ENCODE measurements around the gene TICAM1.

DNA sequence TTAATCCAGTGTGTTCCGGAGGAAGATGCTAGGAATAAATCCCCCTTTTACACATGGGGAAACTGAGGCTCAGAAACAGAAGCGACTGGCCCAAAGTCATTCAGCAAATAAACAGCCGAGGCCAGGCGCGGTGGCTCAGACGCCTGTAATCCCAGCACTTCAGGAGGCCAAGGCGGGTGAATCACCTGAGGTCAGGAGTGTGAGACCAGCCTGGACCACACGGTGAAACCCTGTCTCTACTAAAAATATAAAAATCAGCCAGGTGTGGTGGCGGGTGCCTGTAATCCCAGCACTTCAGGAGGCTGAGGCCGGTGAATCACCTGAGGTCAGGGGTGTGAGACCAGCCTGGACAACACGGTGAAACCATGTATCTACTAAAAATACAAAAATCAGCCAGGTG lies 47.5 kb upstream of the TICAM1 start:
- TF ChIP-seq, protein P1, sequence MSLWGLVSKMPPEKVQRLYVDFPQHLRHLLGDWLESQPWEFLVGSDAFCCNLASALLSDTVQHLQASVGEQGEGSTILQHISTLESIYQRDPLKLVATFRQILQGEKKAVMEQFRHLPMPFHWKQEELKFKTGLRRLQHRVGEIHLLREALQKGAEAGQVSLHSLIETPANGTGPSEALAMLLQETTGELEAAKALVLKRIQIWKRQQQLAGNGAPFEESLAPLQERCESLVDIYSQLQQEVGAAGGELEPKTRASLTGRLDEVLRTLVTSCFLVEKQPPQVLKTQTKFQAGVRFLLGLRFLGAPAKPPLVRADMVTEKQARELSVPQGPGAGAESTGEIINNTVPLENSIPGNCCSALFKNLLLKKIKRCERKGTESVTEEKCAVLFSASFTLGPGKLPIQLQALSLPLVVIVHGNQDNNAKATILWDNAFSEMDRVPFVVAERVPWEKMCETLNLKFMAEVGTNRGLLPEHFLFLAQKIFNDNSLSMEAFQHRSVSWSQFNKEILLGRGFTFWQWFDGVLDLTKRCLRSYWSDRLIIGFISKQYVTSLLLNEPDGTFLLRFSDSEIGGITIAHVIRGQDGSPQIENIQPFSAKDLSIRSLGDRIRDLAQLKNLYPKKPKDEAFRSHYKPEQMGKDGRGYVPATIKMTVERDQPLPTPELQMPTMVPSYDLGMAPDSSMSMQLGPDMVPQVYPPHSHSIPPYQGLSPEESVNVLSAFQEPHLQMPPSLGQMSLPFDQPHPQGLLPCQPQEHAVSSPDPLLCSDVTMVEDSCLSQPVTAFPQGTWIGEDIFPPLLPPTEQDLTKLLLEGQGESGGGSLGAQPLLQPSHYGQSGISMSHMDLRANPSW (CRISPR knock-in tag; conservative IDR thresholded peaks at IDR 0.05; ENCODE audit: low read depth) = no peak
- TF ChIP-seq, protein P2, sequence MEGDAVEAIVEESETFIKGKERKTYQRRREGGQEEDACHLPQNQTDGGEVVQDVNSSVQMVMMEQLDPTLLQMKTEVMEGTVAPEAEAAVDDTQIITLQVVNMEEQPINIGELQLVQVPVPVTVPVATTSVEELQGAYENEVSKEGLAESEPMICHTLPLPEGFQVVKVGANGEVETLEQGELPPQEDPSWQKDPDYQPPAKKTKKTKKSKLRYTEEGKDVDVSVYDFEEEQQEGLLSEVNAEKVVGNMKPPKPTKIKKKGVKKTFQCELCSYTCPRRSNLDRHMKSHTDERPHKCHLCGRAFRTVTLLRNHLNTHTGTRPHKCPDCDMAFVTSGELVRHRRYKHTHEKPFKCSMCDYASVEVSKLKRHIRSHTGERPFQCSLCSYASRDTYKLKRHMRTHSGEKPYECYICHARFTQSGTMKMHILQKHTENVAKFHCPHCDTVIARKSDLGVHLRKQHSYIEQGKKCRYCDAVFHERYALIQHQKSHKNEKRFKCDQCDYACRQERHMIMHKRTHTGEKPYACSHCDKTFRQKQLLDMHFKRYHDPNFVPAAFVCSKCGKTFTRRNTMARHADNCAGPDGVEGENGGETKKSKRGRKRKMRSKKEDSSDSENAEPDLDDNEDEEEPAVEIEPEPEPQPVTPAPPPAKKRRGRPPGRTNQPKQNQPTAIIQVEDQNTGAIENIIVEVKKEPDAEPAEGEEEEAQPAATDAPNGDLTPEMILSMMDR (IDR thresholded peaks at IDR 0.05) = no peak
- TF ChIP-seq, protein P3, sequence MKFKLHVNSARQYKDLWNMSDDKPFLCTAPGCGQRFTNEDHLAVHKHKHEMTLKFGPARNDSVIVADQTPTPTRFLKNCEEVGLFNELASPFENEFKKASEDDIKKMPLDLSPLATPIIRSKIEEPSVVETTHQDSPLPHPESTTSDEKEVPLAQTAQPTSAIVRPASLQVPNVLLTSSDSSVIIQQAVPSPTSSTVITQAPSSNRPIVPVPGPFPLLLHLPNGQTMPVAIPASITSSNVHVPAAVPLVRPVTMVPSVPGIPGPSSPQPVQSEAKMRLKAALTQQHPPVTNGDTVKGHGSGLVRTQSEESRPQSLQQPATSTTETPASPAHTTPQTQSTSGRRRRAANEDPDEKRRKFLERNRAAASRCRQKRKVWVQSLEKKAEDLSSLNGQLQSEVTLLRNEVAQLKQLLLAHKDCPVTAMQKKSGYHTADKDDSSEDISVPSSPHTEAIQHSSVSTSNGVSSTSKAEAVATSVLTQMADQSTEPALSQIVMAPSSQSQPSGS (CRISPR knock-in tag; IDR thresholded peaks at IDR 0.05; ENCODE audit: borderline replicate concordance, low read depth) = no peak
- TF ChIP-seq ZNF671 (CRISPR knock-in tag; IDR thresholded peaks at IDR 0.05) = no peak
- no peak for TF ChIP-seq ATF3 (CRISPR knock-in tag; conservative IDR thresholded peaks at IDR 0.05)
- TF ChIP-seq ZNF423 (CRISPR knock-in tag; IDR thresholded peaks at IDR 0.05) = no peak
- no peak for TF ChIP-seq TCF7 (CRISPR knock-in tag; IDR thresholded peaks at IDR 0.05; ENCODE audit: low read depth)
- no peak for TF ChIP-seq ZMAT4 (CRISPR knock-in tag; IDR thresholded peaks at IDR 0.05)
